Stimulated activated naive CD8-positive, alpha-beta T cell treated with anti-CD3 and anti-CD28 coated beads, Interleukin-15, Interleukin-2, amounts not matched to agents 100 ng/mL and 50 ng/mL, for 24 hours (primary cell): Measurements from ENCODE around the gene LRRC4B.
"Not testable (repeated sequence)": the region's sequence is repeated elsewhere in the genome, so short reads cannot be mapped to it uniquely, and the experiment has no call there.

Experiments used
- H3K27ac Mint-ChIP-seq: one replicate; pipeline ENCODE4 v1.8.0; 2021; ENCODE audit warnings: mild to moderate bottlenecking, mixed read lengths
- H3K27me3 Mint-ChIP-seq: one replicate; pipeline ENCODE4 v1.8.0; 2021; ENCODE audit warnings: mixed read lengths
- H3K36me3 Mint-ChIP-seq: one replicate; pipeline ENCODE4 v1.8.0; 2021; ENCODE audit warnings: low read depth, mixed read lengths
- H3K4me1 Mint-ChIP-seq: one replicate; pipeline ENCODE4 v1.8.0; 2021; ENCODE audit warnings: low read depth, mixed read lengths
- H3K4me3 Mint-ChIP-seq: one replicate; pipeline ENCODE4 v1.8.0; 2021; ENCODE audit warnings: mild to moderate bottlenecking, mixed read lengths
- H3K9me3 Mint-ChIP-seq: one replicate; pipeline ENCODE4 v1.8.0; 2021; ENCODE audit warnings: mixed read lengths

The LRRC4B gene

DNA sequence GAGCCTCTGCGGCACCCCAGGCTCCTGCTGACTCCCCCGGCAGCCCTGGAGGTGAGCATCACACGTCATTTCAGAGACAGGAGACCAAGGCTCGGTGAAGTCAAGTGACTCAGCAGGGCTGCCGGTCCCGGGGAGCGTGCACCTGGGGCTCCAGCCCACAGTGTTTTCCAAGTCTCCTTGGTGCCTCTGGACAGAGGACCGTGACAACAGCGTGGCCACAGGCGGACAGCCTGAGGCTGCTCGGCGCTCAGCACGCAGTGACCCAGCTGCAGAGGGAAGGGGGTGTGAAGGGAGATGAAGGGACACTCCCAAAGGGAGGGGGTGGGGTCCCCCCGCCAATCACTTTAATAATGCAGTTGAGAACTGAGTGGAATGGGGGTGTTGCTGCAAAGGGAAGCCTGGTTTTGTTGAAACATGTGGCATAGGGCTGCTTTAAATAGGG, 37.0 kb downstream of the LRRC4B start:
- H3K4me1 Mint-ChIP-seq: peaks cover 3% of the 10 kb centered on the region
- H3K4me3 Mint-ChIP-seq: no peak overlapping the region
- no peak overlapping the region for H3K27ac Mint-ChIP-seq
- H3K9me3 Mint-ChIP-seq: peaks cover 16% of the 10 kb centered on the region
- H3K36me3 Mint-ChIP-seq: no peaks in the 10 kb centered on the region
- H3K27me3 Mint-ChIP-seq: peaks cover 22% of the 10 kb centered on the region

DNA sequence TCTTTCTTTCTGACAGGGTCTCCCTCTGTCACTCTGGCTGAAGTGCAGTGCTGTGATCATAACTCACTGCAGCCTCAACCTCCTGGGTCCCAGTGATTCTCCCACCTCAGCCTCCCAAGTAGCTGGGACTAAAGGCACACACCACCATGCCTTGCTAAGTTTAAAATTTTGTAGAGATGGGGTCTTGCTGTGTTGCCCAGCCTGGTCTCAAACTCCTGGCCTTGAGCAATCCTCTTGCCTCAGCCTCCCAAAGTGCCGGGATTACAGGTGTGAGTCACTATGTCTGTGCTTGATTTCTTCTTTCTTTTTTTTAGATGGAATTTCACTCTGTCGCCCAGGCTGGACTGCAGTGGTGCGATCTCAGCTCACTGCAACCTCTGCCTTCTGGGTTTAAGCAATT, 40.2 kb downstream of the LRRC4B start:
- H3K27ac Mint-ChIP-seq, H3K36me3 Mint-ChIP-seq, H3K9me3 Mint-ChIP-seq, H3K4me3 Mint-ChIP-seq, H3K4me1 Mint-ChIP-seq: not testable (repeated sequence)
- peaks cover 14% of the 10 kb centered on the region for H3K27me3 Mint-ChIP-seq

DNA sequence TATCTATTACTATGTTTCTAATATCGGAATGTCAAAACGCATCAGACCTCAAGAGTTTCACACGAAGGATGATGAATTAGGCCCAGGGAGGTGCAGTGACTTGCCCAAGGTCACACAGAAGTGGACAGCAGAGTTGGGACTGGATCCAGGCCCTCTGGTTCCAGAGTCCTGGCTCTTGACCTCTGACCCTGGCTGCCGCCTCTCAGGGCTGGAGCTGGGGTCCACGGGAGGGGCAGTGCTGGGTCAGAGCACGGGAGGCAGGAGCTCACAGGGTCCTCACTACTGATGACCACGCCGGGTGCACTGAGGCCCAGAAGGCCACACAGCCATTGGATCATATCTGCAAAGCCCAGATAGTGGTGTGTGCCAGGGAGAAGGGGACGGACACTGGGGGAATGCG, 45.4 kb downstream of the LRRC4B start:
- Mint-ChIP-seq H3K9me3 (no peaks in the 10 kb centered on the region), H3K36me3 (no peaks in the 10 kb centered on the region), H3K27me3 (no peaks in the 10 kb centered on the region), H3K4me3 (no peak overlapping the region), H3K27ac (no peak overlapping the region), H3K4me1 (no peaks in the 10 kb centered on the region)

DNA sequence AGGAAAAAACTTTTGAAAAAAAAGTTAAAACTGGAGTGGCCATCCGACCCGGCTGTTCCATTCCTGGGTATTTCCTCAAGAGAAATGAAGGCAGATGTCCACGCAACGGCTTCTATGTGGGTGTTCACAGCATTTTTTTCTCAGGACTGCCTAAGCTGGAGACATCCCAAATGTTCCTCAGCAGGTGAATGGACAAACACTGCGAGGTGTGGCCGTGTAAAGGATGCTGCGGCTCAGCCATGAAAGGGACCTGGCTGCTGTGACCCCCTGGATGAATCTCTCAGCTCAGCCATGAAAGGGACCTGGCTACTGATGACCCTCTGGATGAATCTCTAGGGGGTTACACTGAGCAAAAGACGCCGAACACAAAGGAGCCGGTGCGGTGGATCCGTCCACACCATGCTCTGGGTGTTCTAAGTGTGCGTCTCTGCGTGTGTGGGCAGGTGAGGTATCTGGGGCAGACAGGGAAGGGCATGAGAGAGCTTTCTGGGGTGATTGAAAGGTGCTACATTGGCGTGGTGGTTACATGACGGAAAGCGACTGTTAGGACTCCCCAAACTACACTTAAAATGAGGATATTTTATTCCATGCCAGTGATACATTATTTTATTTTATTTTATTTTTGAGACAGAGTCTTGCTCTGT, 47.3 kb downstream of the LRRC4B start:
- Mint-ChIP-seq H3K27ac (no peak overlapping the region), H3K36me3 (no peaks in the 10 kb centered on the region), H3K4me1 (no peaks in the 10 kb centered on the region), H3K27me3 (no peaks in the 10 kb centered on the region), H3K4me3 (no peak overlapping the region), H3K9me3 (no peaks in the 10 kb centered on the region)

DNA sequence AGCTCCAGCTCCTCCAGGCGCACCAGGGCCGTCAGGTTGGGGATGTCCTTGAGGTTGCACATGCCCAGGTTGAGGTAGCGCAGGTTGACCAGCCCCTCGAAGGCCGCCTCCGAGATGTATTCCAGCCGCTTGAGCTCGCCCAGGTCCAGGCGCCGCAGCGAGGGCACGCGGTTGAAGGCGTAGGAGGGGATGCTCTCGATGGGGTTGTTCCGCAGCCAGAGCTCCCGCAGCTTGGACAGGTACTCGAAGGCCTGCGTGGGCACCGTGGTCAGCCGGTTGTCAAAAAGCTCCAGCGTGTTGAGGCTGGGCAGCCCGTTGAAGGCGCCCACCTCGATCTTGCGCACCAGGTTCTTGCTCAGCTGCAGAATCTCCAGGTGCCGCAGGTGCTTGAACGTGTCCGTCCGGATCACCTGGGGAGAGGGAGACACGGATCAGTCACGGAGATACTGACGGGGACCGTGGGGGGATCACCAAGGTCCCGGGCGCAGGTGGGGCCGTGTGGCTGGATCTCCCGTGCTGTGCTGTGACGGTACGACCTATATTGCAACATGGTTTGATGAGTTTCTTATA, 49.1 kb downstream of the LRRC4B start:
- H3K9me3 Mint-ChIP-seq: no peaks in the 10 kb centered on the region
- no peak overlapping the region for H3K27ac Mint-ChIP-seq
- no peaks in the 10 kb centered on the region for H3K4me1 Mint-ChIP-seq
- H3K36me3 Mint-ChIP-seq: no peaks in the 10 kb centered on the region
- no peak overlapping the region for H3K4me3 Mint-ChIP-seq
- peaks cover 4% of the 10 kb centered on the region for H3K27me3 Mint-ChIP-seq

DNA sequence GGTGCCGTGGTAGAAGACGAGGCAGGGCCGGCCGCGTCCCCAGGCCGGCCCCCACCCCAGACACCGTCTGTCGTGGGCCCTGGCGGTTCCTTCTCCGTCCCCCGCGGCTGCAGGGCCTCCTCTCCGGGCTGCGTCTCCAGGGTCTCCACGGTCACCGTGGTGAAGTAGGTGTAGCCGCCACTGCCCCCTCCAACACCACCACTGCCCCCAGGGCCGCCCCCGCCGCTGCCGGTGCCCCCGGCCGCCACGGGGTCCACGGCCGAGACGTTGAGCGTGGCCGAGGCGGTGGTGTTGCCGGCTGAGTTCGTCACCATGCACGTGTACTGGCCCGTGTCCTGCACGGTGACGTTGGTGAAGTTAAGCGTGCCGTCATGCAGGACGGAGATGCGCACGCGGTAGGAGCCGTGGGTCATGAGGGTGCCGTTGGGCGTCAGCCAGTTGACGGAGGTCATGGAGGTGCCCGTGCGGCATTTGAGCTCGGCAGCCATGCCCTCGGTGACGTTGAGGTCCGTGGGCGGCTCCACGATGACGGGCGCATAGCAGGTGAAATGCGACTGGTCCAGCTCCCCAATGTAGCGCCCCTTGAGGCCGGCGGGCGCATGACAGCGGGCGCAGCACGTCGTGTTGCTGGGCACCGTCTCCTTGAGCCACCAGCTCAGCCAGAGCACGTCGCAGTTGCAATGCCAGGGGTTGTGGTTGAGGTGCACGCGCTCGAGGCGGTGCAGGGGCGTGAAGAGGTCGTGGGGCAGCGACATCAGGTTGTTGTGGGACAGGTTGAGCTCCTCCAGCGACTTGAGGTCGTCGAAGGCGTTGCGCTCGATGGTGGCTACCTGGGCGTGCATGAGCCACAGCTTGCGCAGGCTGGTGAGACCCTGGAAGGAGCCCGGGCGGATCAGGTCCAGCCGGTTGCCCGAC, 49.9 kb downstream of the LRRC4B start:
- Mint-ChIP-seq H3K9me3 (no peaks in the 10 kb centered on the region), H3K4me3 (no peak overlapping the region), H3K27ac (no peak overlapping the region), H3K36me3 (no peaks in the 10 kb centered on the region), H3K4me1 (no peaks in the 10 kb centered on the region), H3K27me3 (peaks cover 4% of the 10 kb centered on the region)

DNA sequence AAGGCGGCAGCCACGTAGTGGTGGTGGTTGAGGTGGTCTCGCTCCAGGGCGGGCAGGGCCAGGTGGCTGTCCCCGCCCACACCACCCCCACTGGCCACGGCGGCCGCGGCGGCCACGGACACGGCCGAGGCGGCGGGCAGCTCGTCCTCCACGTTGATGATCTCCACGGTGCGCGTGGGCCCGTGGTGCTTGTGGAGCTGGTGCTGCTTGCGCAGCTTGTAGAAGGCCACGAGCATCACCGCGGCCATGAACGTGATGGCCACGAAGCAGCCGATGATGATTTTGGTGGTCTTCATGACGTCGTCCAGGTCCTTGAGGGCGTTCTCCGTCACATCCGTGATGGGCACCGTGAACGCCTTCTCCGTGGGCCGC, 50.5 kb downstream of the LRRC4B start:
- no peaks in the 10 kb centered on the region for H3K36me3 Mint-ChIP-seq
- H3K4me3 Mint-ChIP-seq: no peak overlapping the region
- H3K4me1 Mint-ChIP-seq: no peaks in the 10 kb centered on the region
- H3K27ac Mint-ChIP-seq: no peak overlapping the region
- no peaks in the 10 kb centered on the region for H3K9me3 Mint-ChIP-seq
- peaks cover 4% of the 10 kb centered on the region for H3K27me3 Mint-ChIP-seq

DNA sequence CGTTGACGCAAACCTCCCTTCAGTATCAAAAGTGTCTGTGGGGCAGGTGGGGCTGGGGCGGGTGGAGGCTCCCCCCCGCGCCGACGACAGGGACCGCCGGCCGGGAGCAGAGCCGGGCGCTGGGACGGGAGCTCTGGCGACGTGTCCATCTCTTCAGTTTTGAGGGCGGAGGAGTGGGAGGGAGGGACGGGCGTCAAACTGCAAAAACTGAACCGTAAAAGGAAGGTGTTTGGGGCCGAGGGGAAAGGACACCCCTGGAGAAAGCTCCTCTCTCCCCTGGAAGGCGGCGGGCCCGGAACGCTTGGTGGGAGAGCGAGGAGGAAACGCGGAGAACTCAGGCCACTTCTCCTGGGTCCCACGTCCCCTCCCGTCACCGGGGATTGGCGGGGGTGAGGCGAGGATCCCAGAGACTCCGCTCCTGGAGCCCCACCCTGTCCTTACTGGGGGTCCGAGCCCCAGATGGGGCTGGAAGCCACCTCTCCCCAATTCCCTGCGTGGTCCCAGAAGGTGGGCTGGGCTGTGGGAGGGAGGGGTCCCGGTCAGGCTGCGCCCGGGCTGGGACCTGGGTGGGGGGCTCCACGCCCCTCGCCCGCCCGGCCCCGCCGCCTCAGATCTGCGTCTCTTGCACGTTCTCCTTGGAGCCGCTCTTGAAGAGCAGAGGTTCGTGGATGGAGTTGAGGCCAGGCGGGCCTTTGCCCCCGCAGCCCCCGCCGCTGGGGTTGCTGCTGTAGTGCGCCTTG, 51.1 kb downstream of the LRRC4B start:
- Mint-ChIP-seq H3K27ac (no peak overlapping the region), H3K4me3 (no peak overlapping the region), H3K27me3 (peaks cover 4% of the 10 kb centered on the region), H3K36me3 (no peaks in the 10 kb centered on the region), H3K4me1 (no peaks in the 10 kb centered on the region), H3K9me3 (no peaks in the 10 kb centered on the region)

DNA sequence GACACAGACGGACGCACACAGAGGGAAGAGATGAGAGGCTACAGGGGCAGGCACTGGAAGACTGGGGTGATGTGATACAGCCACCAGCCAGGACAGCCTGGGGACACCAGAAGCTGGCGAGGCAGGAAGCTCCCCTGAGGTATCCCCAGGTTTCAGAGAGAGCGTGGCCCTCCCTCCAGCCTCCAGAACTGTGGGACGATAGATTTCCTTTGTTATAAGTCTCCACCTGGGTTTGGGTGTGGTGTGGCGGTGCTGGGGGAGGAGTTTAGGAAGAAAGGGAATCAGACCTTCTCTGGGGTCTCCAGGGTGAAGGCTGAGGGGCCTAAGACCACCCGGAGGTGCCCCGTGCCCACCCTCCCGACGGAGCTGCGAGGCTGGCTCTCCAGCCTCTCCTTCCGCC, 51.8 kb downstream of the LRRC4B start:
- Mint-ChIP-seq H3K27ac (no peak overlapping the region), H3K4me3 (no peak overlapping the region), H3K27me3 (peaks cover 4% of the 10 kb centered on the region), H3K36me3 (no peaks in the 10 kb centered on the region), H3K9me3 (no peaks in the 10 kb centered on the region), H3K4me1 (peaks cover 5% of the 10 kb centered on the region)

DNA sequence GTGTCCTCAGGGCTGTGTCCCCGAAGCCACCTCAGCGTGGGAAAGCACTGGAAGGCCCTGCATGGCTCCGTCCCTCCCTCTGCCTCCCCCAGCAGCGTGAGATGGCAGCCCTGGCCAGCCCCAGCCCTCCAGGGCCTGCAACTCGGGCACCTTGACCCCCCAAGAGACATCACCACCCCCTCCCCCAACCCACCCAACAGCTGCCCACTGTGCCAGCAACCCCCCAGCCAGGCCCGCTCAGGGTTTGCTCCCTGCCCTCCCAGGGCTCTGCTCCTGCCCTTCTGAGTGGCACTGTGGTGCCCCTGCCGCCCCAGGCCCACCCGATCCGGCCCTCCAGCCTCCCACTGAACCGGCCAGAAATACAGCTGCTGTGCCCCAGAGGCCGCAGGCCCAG, 53.1 kb downstream of the LRRC4B start:
- no peaks in the 10 kb centered on the region for H3K9me3 Mint-ChIP-seq
- H3K4me3 Mint-ChIP-seq: no peak overlapping the region
- H3K4me1 Mint-ChIP-seq: peaks cover 15% of the 10 kb centered on the region
- peaks cover 4% of the 10 kb centered on the region for H3K27me3 Mint-ChIP-seq
- H3K27ac Mint-ChIP-seq: no peak overlapping the region
- no peaks in the 10 kb centered on the region for H3K36me3 Mint-ChIP-seq

DNA sequence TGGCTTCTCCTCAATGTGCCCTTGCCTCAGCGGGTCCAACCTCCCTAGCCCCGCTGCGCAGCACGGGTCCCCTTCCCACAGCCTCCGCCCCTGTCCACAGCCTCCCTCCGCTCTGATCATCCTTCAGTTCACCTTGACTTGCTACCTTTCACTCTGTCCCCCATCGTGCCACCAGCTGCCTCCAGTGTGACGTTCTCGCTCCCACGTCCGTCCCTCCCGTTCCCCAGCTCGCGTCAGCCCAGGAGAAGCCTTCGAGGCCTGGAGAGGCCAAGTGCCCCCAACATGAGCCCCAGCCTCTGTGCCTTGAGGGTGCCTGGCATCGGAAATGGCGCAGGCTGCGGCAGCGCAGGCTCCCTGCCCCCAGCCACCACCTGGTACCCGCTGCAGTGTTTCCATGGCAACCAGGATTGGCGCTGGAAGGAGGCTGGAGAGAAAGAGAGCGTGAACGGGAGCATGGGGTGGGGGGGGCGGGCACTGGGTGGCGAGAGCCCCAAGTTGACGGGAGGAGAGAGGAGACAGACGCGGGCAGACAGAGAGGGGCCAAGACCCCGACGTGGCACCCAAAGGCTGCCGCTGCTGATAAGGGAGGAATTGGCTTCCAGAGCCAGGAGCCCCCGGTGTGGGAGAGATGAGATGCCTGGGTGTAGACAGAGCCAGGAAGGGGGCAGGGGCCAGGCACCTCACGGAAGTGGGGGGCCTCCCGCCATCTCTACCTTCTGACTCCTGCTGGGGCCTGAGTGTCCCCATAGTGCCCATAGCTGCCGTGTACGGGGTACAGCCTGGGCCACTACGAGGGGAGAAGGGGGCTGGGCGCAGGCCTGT, 53.7 kb downstream of the LRRC4B start:
- Mint-ChIP-seq H3K9me3 (no peaks in the 10 kb centered on the region), H3K27ac (no peak overlapping the region), H3K4me3 (no peak overlapping the region), H3K27me3 (peaks cover 4% of the 10 kb centered on the region), H3K4me1 (peaks cover 16% of the 10 kb centered on the region), H3K36me3 (no peaks in the 10 kb centered on the region)

DNA sequence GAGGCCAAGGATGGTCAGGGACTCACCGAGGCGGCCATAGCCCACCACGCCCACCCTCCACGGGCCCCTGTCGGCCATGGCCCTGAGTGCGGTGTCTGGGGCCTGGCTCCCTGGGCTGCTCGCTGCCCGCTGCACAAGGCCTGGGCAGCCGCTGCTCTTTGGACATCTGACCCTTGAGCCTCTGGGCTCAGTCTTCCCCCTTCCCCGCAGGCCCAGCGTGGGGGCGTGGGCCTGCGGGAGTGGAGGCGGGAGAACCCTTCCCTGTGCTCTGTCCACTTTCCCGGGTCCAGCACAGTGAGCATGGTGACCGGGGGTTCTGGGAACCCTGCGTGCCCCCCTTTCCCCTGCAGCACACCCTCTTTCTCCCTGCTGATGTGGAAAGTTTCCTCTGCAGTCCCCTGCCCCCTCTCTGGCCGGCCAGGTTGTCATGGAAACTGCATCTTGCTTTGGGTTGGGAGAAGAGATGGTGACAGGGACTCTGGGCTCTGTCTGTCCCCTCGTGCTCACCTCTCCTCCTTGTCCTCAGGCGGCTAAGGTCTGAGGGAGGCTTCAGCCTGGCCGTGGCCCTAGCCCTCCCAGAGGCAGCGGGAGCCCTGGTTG, 54.4 kb downstream of the LRRC4B start, which contains the start of gene ASPDH:
ASPDH (minus strand) TSS at position 168 of the 600 bp plus-strand sequence; CDS start at position 78, 90 bp downstream.
- Mint-ChIP-seq H3K9me3 (no peaks in the 10 kb centered on the region), H3K4me1 (peaks cover 17% of the 10 kb centered on the region), H3K4me3 (no peak within 1 kb of the TSS), H3K27ac (no peak within 1 kb of the TSS), H3K27me3 (peaks cover 4% of the 10 kb centered on the region), H3K36me3 (no peaks in the 10 kb centered on the region)

DNA sequence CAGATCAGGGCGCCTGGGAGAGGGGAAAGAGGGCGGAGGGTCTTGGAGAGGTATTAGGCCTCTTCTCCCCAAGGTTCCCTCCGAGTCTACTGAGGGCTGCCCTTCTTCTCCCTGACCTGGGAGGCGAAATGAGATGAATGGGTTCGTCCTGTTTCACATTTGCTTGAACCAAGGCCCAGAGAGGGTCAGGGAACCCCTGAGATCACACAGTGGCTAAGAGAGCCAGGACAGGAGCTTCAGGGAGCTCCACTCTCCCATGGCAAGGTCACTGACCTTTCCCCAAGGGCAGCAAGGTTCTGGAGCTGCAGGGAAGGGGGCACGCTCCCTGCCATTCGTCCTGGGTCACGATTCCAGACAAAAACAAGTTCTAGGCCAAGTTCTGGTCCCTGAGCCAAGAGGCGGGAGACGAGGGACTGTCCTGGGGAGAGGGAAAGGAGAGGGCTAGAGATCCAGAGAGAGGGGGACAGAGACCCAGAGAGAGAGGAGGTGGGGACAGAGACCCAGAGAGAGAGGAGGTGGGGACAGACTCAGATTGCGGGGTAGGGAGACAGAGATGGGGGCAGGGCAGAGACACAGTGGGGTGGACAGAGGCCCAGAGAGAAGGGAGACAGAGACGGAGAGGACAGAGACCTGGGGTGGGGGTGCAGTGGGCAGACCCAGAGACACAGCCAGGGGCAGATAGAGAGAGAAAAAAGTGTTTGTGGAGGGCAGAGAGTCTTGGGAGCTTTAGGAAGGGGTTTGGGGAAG, 55.1 kb downstream of the LRRC4B start:
- H3K9me3 Mint-ChIP-seq: no peaks in the 10 kb centered on the region
- no peak overlapping the region for H3K27ac Mint-ChIP-seq
- H3K4me3 Mint-ChIP-seq: no peak overlapping the region
- no peaks in the 10 kb centered on the region for H3K36me3 Mint-ChIP-seq
- H3K27me3 Mint-ChIP-seq: peaks cover 4% of the 10 kb centered on the region
- peaks cover 20% of the 10 kb centered on the region for H3K4me1 Mint-ChIP-seq
